ENCODE results near the gene ZYG11A.
A peak's percentile ranks its signal among the peaks of the same experiment; 100 is the strongest.

ZYG11A gene

GRCh38 chr1:52919051-52919722 is 76.6 kb downstream of the ZYG11A start:
- no peak for DNase-seq

GRCh38 chr1:52919723-52920483 is 77.3 kb downstream of the ZYG11A start:
- no peak for DNase-seq

GRCh38 chr1:52920791-52921291 is 78.3 kb downstream of the ZYG11A start:
- DNase-seq: no peak

- no peak for DNase-seq
These were observed 83.0 kb downstream of the ZYG11A start for GRCh38 chr1:52925571-52926005.

- DNase-seq: no peak
These were observed 84.3 kb downstream of the ZYG11A start for GRCh38 chr1:52926864-52927211.

GRCh38 chr1:52927212-52928014 is 84.9 kb downstream of the ZYG11A start, which contains the start of gene SCP2:
TSS of gene SCP2 (plus strand) at chr1:52927276. CDS start at chr1:52927397, 121 bp downstream.
- DNase-seq: peak; percentile 37

GRCh38 chr1:52928015-52928404 is 85.5 kb downstream of the ZYG11A start:
- no peak for DNase-seq

GRCh38 chr1:52929019-52929418 is 86.5 kb downstream of the ZYG11A start:
- DNase-seq: no peak

- DNase-seq: no peak
These were observed 95.0 kb downstream of the ZYG11A start for GRCh38 chr1:52937433-52938182.

GRCh38 chr1:52938183-52938451 is 95.6 kb downstream of the ZYG11A start:
- no peak for DNase-seq

- no peak for DNase-seq
These were observed 101.4 kb downstream of the ZYG11A start for GRCh38 chr1:52943876-52944416.

GRCh38 chr1:52944566-52944965 is 102.0 kb downstream of the ZYG11A start:
- DNase-seq: no peak

Measured in DMS 273 treated with DMSO at 0.1 percent for 48 hours (cell line).